ENCODE results near the gene TSNAX. TPM values are rescaled to one million over a fixed set of nuclear protein-coding genes. Genes with fewer than 3 reads are reported as not detected.

TSNAX gene
- total and polyA plus RNA-seq, 2 of the 4 experiments (the other 2 are of a cell fraction) = 19.6 to 60.6 TPM

DNA sequence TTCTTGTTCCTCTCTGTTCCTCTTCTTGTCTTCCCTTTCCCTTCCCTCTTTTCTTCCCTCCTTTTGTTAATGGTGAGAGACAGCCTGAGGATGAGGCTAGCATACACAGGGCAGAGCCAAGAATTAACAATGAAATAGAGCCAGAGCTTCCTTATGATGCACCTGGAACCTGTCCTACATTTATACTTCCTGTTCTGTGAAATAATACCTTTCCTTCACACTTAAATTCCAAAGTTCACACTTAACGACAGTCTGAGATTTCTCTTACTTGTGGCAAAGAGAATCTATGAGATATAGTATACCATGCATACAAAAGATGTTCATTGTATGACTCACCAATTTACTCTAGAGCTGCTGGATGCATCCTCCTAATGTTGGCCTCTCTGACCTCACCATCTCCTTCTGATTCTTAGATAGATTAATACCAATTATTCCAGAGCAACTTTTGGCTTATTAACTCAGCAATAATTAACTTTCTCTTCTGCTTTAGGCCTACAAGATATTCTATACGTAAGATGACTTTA, 30.8 kb upstream of the TSNAX start:
- no peak overlapping the region for H4K8ac ChIP-seq (ENCODE audit: low read depth in 2 of 2, low read length in 2 of 2)
- H3K4ac ChIP-seq (ENCODE audit: low read depth, low read length) = no peak overlapping the region
- H3K79me1 ChIP-seq (ENCODE audit: low read depth in 1 of 2, low read length in 2 of 2) = no peaks in the 10 kb centered on the region
- no peak for DNase-seq
- no peak overlapping the region for H2AK5ac ChIP-seq (ENCODE audit: low read depth, low read length)
- H4K5ac ChIP-seq (ENCODE audit: low read depth, low read length) = no peak overlapping the region
- H2BK15ac ChIP-seq (ENCODE audit: low read depth, low read length) = no peak overlapping the region
- no peak overlapping the region for H3K4me2 ChIP-seq (ENCODE audit: low read depth, low read length)
- H2BK5ac ChIP-seq (ENCODE audit: low read depth, low read length, poor library complexity, severe bottlenecking) = no peak overlapping the region
- H3K4me3 ChIP-seq (ENCODE audit: insufficient read depth, low read depth, low read length) = no peak overlapping the region
- no peak overlapping the region for H2BK120ac ChIP-seq (ENCODE audit: low read depth, low read length)
- H3K9me1 ChIP-seq (ENCODE audit: insufficient read depth, low read length) = no peaks in the 10 kb centered on the region
- no peaks in the 10 kb centered on the region for H3K27me3 ChIP-seq (ENCODE audit: control insufficient read depth, insufficient read depth, low read length)
- H2AFZ ChIP-seq (replicated peaks; ENCODE audit: low read length, poor library complexity) = no peak overlapping the region
- BruUV-seq (replicated peaks) = no TSS peak
- H3K36me3 ChIP-seq (ENCODE audit: control insufficient read depth, insufficient read depth, low read length) = no peaks in the 10 kb centered on the region
- no peak overlapping the region for H2AK9ac ChIP-seq (replicated peaks; ENCODE audit: low read depth, low read length, poor library complexity)
- TF ChIP-seq SMC3 (IDR thresholded peaks at IDR 0.05; ENCODE audit: low read depth, low read length) (no peak), CHD1 (IDR thresholded peaks at IDR 0.05; ENCODE audit: low read depth, low read length) (no peak), RAD21 (IDR thresholded peaks at IDR 0.05; ENCODE audit: low read length) (no peak), BHLHE40 (IDR thresholded peaks at IDR 0.05; ENCODE audit: low read depth, low read length) (no peak), MXI1 (IDR thresholded peaks at IDR 0.05; ENCODE audit: borderline replicate concordance, low read depth, low read length) (no peak), RCOR1 (IDR thresholded peaks at IDR 0.05; ENCODE audit: insufficient replicate concordance, low read length) (no peak), NFE2L2 (IDR thresholded peaks at IDR 0.05; ENCODE audit: low read depth, low read length) (no peak), POLR2A (IDR thresholded peaks at IDR 0.05; ENCODE audit: low read depth, low read length) (no peak), MAZ (IDR thresholded peaks at IDR 0.05; ENCODE audit: borderline replicate concordance, low read depth, low read length) (no peak), MAFK (IDR thresholded peaks at IDR 0.05; ENCODE audit: low read depth, low read length) (no peak), FOS (IDR thresholded peaks at IDR 0.05; ENCODE audit: low read depth, low read length) (no peak), RFX5 (IDR thresholded peaks at IDR 0.05; ENCODE audit: low read depth, low read length) (no peak), CEBPB (IDR thresholded peaks at IDR 0.05; ENCODE audit: low read depth, low read length) (no peak)
- TF ChIP-seq, protein P1, sequence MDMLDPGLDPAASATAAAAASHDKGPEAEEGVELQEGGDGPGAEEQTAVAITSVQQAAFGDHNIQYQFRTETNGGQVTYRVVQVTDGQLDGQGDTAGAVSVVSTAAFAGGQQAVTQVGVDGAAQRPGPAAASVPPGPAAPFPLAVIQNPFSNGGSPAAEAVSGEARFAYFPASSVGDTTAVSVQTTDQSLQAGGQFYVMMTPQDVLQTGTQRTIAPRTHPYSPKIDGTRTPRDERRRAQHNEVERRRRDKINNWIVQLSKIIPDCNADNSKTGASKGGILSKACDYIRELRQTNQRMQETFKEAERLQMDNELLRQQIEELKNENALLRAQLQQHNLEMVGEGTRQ (IDR thresholded peaks at IDR 0.05; ENCODE audit: low read depth, low read length) = no peak
- TF ChIP-seq, protein P2, sequence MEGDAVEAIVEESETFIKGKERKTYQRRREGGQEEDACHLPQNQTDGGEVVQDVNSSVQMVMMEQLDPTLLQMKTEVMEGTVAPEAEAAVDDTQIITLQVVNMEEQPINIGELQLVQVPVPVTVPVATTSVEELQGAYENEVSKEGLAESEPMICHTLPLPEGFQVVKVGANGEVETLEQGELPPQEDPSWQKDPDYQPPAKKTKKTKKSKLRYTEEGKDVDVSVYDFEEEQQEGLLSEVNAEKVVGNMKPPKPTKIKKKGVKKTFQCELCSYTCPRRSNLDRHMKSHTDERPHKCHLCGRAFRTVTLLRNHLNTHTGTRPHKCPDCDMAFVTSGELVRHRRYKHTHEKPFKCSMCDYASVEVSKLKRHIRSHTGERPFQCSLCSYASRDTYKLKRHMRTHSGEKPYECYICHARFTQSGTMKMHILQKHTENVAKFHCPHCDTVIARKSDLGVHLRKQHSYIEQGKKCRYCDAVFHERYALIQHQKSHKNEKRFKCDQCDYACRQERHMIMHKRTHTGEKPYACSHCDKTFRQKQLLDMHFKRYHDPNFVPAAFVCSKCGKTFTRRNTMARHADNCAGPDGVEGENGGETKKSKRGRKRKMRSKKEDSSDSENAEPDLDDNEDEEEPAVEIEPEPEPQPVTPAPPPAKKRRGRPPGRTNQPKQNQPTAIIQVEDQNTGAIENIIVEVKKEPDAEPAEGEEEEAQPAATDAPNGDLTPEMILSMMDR (conservative IDR thresholded peaks at IDR 0.05; ENCODE audit: low read depth, low read length) = no peak
- TF ChIP-seq, protein P3, sequence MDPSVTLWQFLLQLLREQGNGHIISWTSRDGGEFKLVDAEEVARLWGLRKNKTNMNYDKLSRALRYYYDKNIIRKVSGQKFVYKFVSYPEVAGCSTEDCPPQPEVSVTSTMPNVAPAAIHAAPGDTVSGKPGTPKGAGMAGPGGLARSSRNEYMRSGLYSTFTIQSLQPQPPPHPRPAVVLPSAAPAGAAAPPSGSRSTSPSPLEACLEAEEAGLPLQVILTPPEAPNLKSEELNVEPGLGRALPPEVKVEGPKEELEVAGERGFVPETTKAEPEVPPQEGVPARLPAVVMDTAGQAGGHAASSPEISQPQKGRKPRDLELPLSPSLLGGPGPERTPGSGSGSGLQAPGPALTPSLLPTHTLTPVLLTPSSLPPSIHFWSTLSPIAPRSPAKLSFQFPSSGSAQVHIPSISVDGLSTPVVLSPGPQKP (IDR thresholded peaks at IDR 0.05; ENCODE audit: borderline replicate concordance, low read depth, low read length) = no peak
- H2BK20ac ChIP-seq (ENCODE audit: low read depth, low read length) = no peak overlapping the region
- no peak overlapping the region for H3K27ac ChIP-seq (ENCODE audit: insufficient read depth, low read length)
- WGBS, 2 experiments (ENCODE audit: extremely low coverage in 2 of 2, insufficient read length in 1 of 2) = no CpG with 5 or more reads among the region's 2 CpGs
- in situ Hi-C loops (cut with MboI; ENCODE audit: low sequenced_read_pairs) = no loop called here
- ChIA-PET CTCF (no interaction called here), POLR2A (ENCODE audit: unreplicated experiment) (interaction anchor here (0.5 kb wide), 1 partner anchor 14 kb away, joined by 3 read pairs; no protein-coding TSS in a partner anchor)
- H4K91ac ChIP-seq (ENCODE audit: insufficient read depth, low read depth, low read length) = no peak overlapping the region
- H4K20me1 ChIP-seq (ENCODE audit: insufficient read depth, low read length) = no peaks in the 10 kb centered on the region
- H3K56ac ChIP-seq (ENCODE audit: extremely low read depth, insufficient read depth, low read length) = no peak overlapping the region
- H3K23ac ChIP-seq (ENCODE audit: low read depth, low read length) = no peak overlapping the region
- no peak overlapping the region for H3K9ac ChIP-seq (ENCODE audit: low read depth, low read length)
- H3K4me1 ChIP-seq (ENCODE audit: control insufficient read depth, insufficient read depth, low read length) = no peaks in the 10 kb centered on the region
- peaks cover 12% of the 10 kb centered on the region; the same call in 1 of the 2 replicates for H3K9me3 ChIP-seq (ENCODE audit: control insufficient read depth, insufficient read depth, low read length)
- H3K14ac ChIP-seq (replicated peaks; ENCODE audit: low read depth, low read length) = no peak overlapping the region
- intact Hi-C loops (cut with micrococcal nuclease) = no loop called here
- H3K18ac ChIP-seq (ENCODE audit: low read depth, low read length) = no peak overlapping the region
- no peak; the same call in 1 of the 2 replicates for ATAC-seq (ENCODE audit: low read depth)
- dilution Hi-C loops (cut with HindIII; ENCODE audit: low sequenced_read_pairs, unreplicated experiment) = no loop called here

Measured in IMR-90 (cell line).